Measurements from ENCODE around the gene PAMR1.

The PAMR1 gene

GRCh38 chr11:35464308-35464707 is 61.1 kb downstream of the PAMR1 start:
- H3K9ac ChIP-seq (ENCODE audit: low read depth, low read length, poor library complexity, severe bottlenecking): no peak overlapping the region
- H3K9me3 ChIP-seq (ENCODE audit: insufficient read depth, low read depth, low read length): no peaks in the 10 kb centered on the region
- no peaks in the 10 kb centered on the region for H3K79me2 ChIP-seq (ENCODE audit: insufficient read depth, low read length)
- no peak overlapping the region for H3K4me2 ChIP-seq (ENCODE audit: low read depth, low read length, poor library complexity, severe bottlenecking)
- H2AFZ ChIP-seq (ENCODE audit: low read length): no peak overlapping the region
- no peaks in the 10 kb centered on the region for H3F3A ChIP-seq (ENCODE audit: low read depth)
- no peaks in the 10 kb centered on the region for H4K20me1 ChIP-seq (ENCODE audit: insufficient read depth, low read length, poor library complexity, severe bottlenecking)
- H3K4me3 ChIP-seq (ENCODE audit: low read length, poor library complexity, severe bottlenecking): no peak overlapping the region
- H3K4me1 ChIP-seq (ENCODE audit: insufficient read depth, low read length, poor library complexity, severe bottlenecking): no peaks in the 10 kb centered on the region
- H3K27me3 ChIP-seq (ENCODE audit: insufficient read depth, low read length, poor library complexity, severe bottlenecking): no peaks in the 10 kb centered on the region
- TF ChIP-seq CTCF (conservative IDR thresholded peaks at IDR 0.05; ENCODE audit: low read length) (peak; percentile 33; the same call in 1 of the 2 replicates), EZH2phosphoT487 (IDR thresholded peaks at IDR 0.05; ENCODE audit: borderline replicate concordance) (no peak)
- no peaks in the 10 kb centered on the region for H3K36me3 ChIP-seq (ENCODE audit: insufficient read depth, low read length)
- no peaks in the 10 kb centered on the region for H3K9me2 ChIP-seq (replicated peaks; ENCODE audit: low read depth, low read length)

- H3K27me3 ChIP-seq (ENCODE audit: insufficient read depth, low read length, poor library complexity, severe bottlenecking): no peaks in the 10 kb centered on the region
- H3K9ac ChIP-seq (ENCODE audit: low read depth, low read length, poor library complexity, severe bottlenecking): no peak overlapping the region
- H3K4me2 ChIP-seq (ENCODE audit: low read depth, low read length, poor library complexity, severe bottlenecking): no peak overlapping the region
- no peak for TF ChIP-seq EZH2phosphoT487 (IDR thresholded peaks at IDR 0.05; ENCODE audit: borderline replicate concordance)
- no peak for TF ChIP-seq CTCF (conservative IDR thresholded peaks at IDR 0.05; ENCODE audit: low read length)
- no peaks in the 10 kb centered on the region for H3K9me2 ChIP-seq (replicated peaks; ENCODE audit: low read depth, low read length)
- H3K36me3 ChIP-seq (ENCODE audit: insufficient read depth, low read length): no peaks in the 10 kb centered on the region
- no peaks in the 10 kb centered on the region for H4K20me1 ChIP-seq (ENCODE audit: insufficient read depth, low read length, poor library complexity, severe bottlenecking)
- H3K4me1 ChIP-seq (ENCODE audit: insufficient read depth, low read length, poor library complexity, severe bottlenecking): no peaks in the 10 kb centered on the region
- no peak overlapping the region for H2AFZ ChIP-seq (ENCODE audit: low read length)
- no peaks in the 10 kb centered on the region for H3K79me2 ChIP-seq (ENCODE audit: insufficient read depth, low read length)
- H3F3A ChIP-seq (ENCODE audit: low read depth): no peaks in the 10 kb centered on the region
- H3K9me3 ChIP-seq (ENCODE audit: insufficient read depth, low read depth, low read length): no peaks in the 10 kb centered on the region
- no peak overlapping the region for H3K4me3 ChIP-seq (ENCODE audit: low read length, poor library complexity, severe bottlenecking)
Observed at GRCh38 chr11:35463331-35463751, 62.1 kb downstream of the PAMR1 start.

- Histone ChIP-seq H3K27me3 (ENCODE audit: insufficient read depth, low read length, poor library complexity, severe bottlenecking) (no peaks in the 10 kb centered on the region), H3K9me2 (replicated peaks; ENCODE audit: low read depth, low read length) (no peaks in the 10 kb centered on the region), H3K4me3 (ENCODE audit: low read length, poor library complexity, severe bottlenecking) (no peak overlapping the region), H3K9ac (ENCODE audit: low read depth, low read length, poor library complexity, severe bottlenecking) (no peak overlapping the region), H3K79me2 (ENCODE audit: insufficient read depth, low read length) (no peaks in the 10 kb centered on the region), H3K4me1 (ENCODE audit: insufficient read depth, low read length, poor library complexity, severe bottlenecking) (no peaks in the 10 kb centered on the region), H3K4me2 (ENCODE audit: low read depth, low read length, poor library complexity, severe bottlenecking) (no peak overlapping the region), H4K20me1 (ENCODE audit: insufficient read depth, low read length, poor library complexity, severe bottlenecking) (no peaks in the 10 kb centered on the region), H3K36me3 (ENCODE audit: insufficient read depth, low read length) (no peaks in the 10 kb centered on the region), H2AFZ (ENCODE audit: low read length) (no peak overlapping the region), H3K9me3 (ENCODE audit: insufficient read depth, low read depth, low read length) (no peaks in the 10 kb centered on the region), H3F3A (ENCODE audit: low read depth) (no peaks in the 10 kb centered on the region)
- TF ChIP-seq CTCF (conservative IDR thresholded peaks at IDR 0.05; ENCODE audit: low read length): no peak
- no peak for TF ChIP-seq EZH2phosphoT487 (IDR thresholded peaks at IDR 0.05; ENCODE audit: borderline replicate concordance)
Observed at GRCh38 chr11:35461917-35462538, 63.4 kb downstream of the PAMR1 start.

Data from Loucy (cell line).